Measurements from ENCODE around the gene HRAS. TPM values are rescaled to one million over a fixed set of nuclear protein-coding genes. Genes with fewer than 3 reads are reported as not detected.

HRAS gene
- total RNA-seq, 1 donor from 2014 or later = 43.9 TPM

GRCh38 chr11:553083-553987, 18.0 kb upstream of the HRAS start:
- intact Hi-C loops (cut with micrococcal nuclease) = no loop called here
- ATAC-seq (ENCODE audit: low read depth) = no peak
- Mint-ChIP-seq H3K36me3 (ENCODE audit: low read depth) (no peaks in the 10 kb centered on the region), H3K9me3 (no peaks in the 10 kb centered on the region), H3K27me3 (no peaks in the 10 kb centered on the region), H3K4me1 (peaks cover 2% of the 10 kb centered on the region), H3K27ac (no peak overlapping the region), H3K4me3 (no peak overlapping the region)
- TF ChIP-seq, protein P1, sequence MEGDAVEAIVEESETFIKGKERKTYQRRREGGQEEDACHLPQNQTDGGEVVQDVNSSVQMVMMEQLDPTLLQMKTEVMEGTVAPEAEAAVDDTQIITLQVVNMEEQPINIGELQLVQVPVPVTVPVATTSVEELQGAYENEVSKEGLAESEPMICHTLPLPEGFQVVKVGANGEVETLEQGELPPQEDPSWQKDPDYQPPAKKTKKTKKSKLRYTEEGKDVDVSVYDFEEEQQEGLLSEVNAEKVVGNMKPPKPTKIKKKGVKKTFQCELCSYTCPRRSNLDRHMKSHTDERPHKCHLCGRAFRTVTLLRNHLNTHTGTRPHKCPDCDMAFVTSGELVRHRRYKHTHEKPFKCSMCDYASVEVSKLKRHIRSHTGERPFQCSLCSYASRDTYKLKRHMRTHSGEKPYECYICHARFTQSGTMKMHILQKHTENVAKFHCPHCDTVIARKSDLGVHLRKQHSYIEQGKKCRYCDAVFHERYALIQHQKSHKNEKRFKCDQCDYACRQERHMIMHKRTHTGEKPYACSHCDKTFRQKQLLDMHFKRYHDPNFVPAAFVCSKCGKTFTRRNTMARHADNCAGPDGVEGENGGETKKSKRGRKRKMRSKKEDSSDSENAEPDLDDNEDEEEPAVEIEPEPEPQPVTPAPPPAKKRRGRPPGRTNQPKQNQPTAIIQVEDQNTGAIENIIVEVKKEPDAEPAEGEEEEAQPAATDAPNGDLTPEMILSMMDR (IDR thresholded peaks at IDR 0.05) = no peak
- CTCF ChIA-PET = interaction anchor here (1.4 to 2.2 kb wide), 2 partner anchors 19 to 170 kb away, joined by 3 to 24 read pairs; no protein-coding TSS in a partner anchor
- POLR2A ChIA-PET = interaction anchor here (0.5 to 3.1 kb wide), 2 partner anchors 169 to 173 kb away, joined by 3 to 10 read pairs; no protein-coding TSS in a partner anchor
- DNase-seq = no peak

GRCh38 chr11:551596-551995, 16.2 kb upstream of the HRAS start:
- TF ChIP-seq, protein P1 (IDR thresholded peaks at IDR 0.05) = no peak
- Mint-ChIP-seq H3K36me3 (ENCODE audit: low read depth) (no peaks in the 10 kb centered on the region), H3K9me3 (no peaks in the 10 kb centered on the region), H3K27me3 (no peaks in the 10 kb centered on the region), H3K4me3 (no peak overlapping the region), H3K27ac (no peak overlapping the region), H3K4me1 (peaks cover 2% of the 10 kb centered on the region)
- ATAC-seq (ENCODE audit: low read depth) = no peak
- CTCF ChIA-PET = no interaction called here
- POLR2A ChIA-PET = no interaction called here
- intact Hi-C loops (cut with micrococcal nuclease) = no loop called here
- DNase-seq = no peak

- ChIA-PET POLR2A (no interaction called here), CTCF (no interaction called here)
- H3K4me1 Mint-ChIP-seq = no peaks in the 10 kb centered on the region
- H3K36me3 Mint-ChIP-seq (ENCODE audit: low read depth) = no peaks in the 10 kb centered on the region
- H3K4me3 Mint-ChIP-seq = no peak overlapping the region
- intact Hi-C loops (cut with micrococcal nuclease) = no loop called here
- no peaks in the 10 kb centered on the region for H3K27me3 Mint-ChIP-seq
- no peaks in the 10 kb centered on the region for H3K9me3 Mint-ChIP-seq
- DNase-seq (no peak), ATAC-seq (ENCODE audit: low read depth) (no peak)
- TF ChIP-seq, protein P1 (IDR thresholded peaks at IDR 0.05) = no peak
- no peak overlapping the region for H3K27ac Mint-ChIP-seq
Measured at GRCh38 chr11:551131-551530, 15.8 kb upstream of the HRAS start.

- Mint-ChIP-seq H3K4me3 (no peak overlapping the region), H3K36me3 (ENCODE audit: low read depth) (peaks cover 2% of the 10 kb centered on the region), H3K27me3 (no peaks in the 10 kb centered on the region), H3K27ac (no peak overlapping the region), H3K9me3 (no peaks in the 10 kb centered on the region), H3K4me1 (no peaks in the 10 kb centered on the region)
- POLR2A ChIA-PET = no interaction called here
- ATAC-seq (ENCODE audit: low read depth) = no peak
- intact Hi-C loops (cut with micrococcal nuclease) = no loop called here
- TF ChIP-seq, protein P1 (IDR thresholded peaks at IDR 0.05) = no peak
- CTCF ChIA-PET = no interaction called here
- DNase-seq = no peak
Measured at GRCh38 chr11:550746-551085, 15.3 kb upstream of the HRAS start.

DNA sequence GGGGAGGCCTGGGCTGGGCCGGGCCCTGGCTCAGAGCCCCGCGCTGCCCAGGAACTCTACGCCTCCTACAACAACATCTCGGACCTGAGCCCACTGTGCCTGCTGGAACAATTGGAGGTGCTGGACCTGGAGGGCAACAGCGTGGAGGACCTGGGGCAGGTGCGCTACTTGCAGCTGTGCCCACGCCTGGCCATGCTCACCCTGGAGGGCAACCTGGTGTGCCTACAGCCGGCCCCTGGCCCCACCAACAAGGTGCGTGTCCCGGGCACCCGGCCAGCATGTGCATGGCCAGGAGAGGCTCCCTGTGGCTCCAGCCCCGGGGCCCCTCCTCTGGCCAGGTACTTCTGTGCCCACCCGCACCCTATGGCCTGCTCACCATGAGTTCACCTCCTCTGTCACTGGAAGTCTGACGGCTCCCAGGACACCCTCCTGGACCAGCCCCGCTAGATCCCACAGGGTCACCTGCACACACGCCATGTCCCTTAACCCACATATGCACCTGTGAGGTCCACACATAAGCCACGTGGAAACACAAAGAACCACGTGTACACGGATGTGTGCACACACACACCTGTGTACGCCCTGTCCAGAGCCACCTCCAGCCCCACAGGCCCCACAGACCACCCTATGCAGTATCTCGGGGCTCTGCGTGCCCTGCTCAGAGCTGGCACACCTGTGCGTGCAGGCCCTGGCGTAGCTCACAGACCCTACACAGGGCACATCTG, 14.8 kb upstream of the HRAS start:
- ATAC-seq (ENCODE audit: low read depth) = no peak
- Mint-ChIP-seq H3K27me3 (no peaks in the 10 kb centered on the region), H3K4me1 (no peaks in the 10 kb centered on the region), H3K4me3 (no peak overlapping the region), H3K36me3 (ENCODE audit: low read depth) (peaks cover 5% of the 10 kb centered on the region), H3K27ac (no peak overlapping the region), H3K9me3 (no peaks in the 10 kb centered on the region)
- ChIA-PET CTCF (no interaction called here), POLR2A (no interaction called here)
- intact Hi-C loops (cut with micrococcal nuclease) = no loop called here
- DNase-seq = no peak
- TF ChIP-seq, protein P1 (IDR thresholded peaks at IDR 0.05) = no peak
